HCT116 (cell line): ENCODE measurements around the gene TASP1. TPM values are rescaled to one million over a fixed set of nuclear protein-coding genes. Genes with fewer than 3 reads are reported as not detected.

Experiments
- ATAC-seq: fragments of 200-7000 bp; cut with Tn5 transposase; 2 replicates; pipeline ENCODE4 v1.9.1; 2020; ENCODE audit warnings: mild to moderate bottlenecking, moderate library complexity
- BruUV-seq: library from RNA; stranded (reverse); fragments of 400-500 nt; replicated peaks from 2 replicates; lab custom pipeline; 2021; lab: Mats Ljungman, UMichigan
- CTCF ChIA-PET: fragments of 300-600 bp; sonication (Branson Sonifier 250); formaldehyde crosslinking; loops from one replicate; lab custom pipeline; 2021; ENCODE audit warnings: antibody characterized with exemption; lab: Charles Lee
- POLR2A ChIA-PET: fragments of 300-600, 350-600 bp; sonication (Branson Sonifier 250); formaldehyde crosslinking; loops from one replicate; lab custom pipeline; 2021; ENCODE audit warnings: antibody characterized with exemption; lab: Charles Lee
- RAD21 ChIA-PET, 2 experiments: fragments of 300-600 bp; sonication (Branson Sonifier 250); formaldehyde crosslinking; loops; one replicate each; lab custom pipeline; 2023; ENCODE audit warnings: low total read pairs in 2 of 2; ENCODE audit not compliant: uncharacterized antibody in 2 of 2, unreplicated experiment in 2 of 2, low non-redundant PET in 1 of 2; lab: Charles Lee
- DNase-seq: peaks from one replicate; pipeline ENCODE4 v3.0.0-alpha.2; 2010; ENCODE audit warnings: low read depth, low spot score
- H2AFZ ChIP-seq: fragments of 200-600 bp; shearing (Covaris generic), sonication (generic); 2 replicates; pipeline ENCODE4 v1.6.1; 2017; ENCODE audit warnings: low read depth, mixed run types, mixed read lengths, antibody characterized with exemption, low read length; ENCODE audit not compliant: poor library complexity, severe bottlenecking
- H3K27ac ChIP-seq: 2 replicates; pipeline ENCODE4 v1.5.1; 2012; ENCODE audit warnings: low read depth, low read length
- H3K27me3 ChIP-seq: fragments of 200-600 bp; sonication (generic); 2 replicates; pipeline ENCODE4 v1.6.1; 2016; ENCODE audit warnings: mixed run types, low read length, mixed read lengths; ENCODE audit not compliant: insufficient read depth
- H3K36me3 ChIP-seq, 2 experiments: fragments of 200-500 bp in 1 of 2; fragments of 200-600 bp in 1 of 2; sonication (Bioruptor generic) in 1 of 2; sonication (generic) in 1 of 2; 2 replicates each; pipeline versions ENCODE4 v1.5.1 to v1.6.1; 2014 to 2016; ENCODE audit warnings: low read length in 2 of 2, inconsistent platforms in 1 of 2, mixed read lengths in 1 of 2, mixed run types in 1 of 2; ENCODE audit not compliant: insufficient read depth in 2 of 2, control insufficient read depth in 1 of 2
- H3K4me1 ChIP-seq, 2 experiments: fragments of 200-600 bp in 1 of 2; sonication (generic) in 1 of 2; 2 replicates each; pipeline versions ENCODE4 v1.5.1 to v1.6.1; 2012 to 2017; ENCODE audit warnings: low read length in 2 of 2, inconsistent platforms in 1 of 2, mild to moderate bottlenecking in 1 of 2, mixed read lengths in 1 of 2, mixed run types in 1 of 2, moderate library complexity in 1 of 2; ENCODE audit not compliant: insufficient read depth in 2 of 2, control insufficient read depth in 1 of 2
- H3K4me2 ChIP-seq: fragments of 200-600 bp; sonication (generic); 2 replicates; pipeline ENCODE4 v1.6.1; 2017; ENCODE audit warnings: mixed run types, low read length, mixed read lengths
- H3K4me3 ChIP-seq, 2 experiments: fragments of 200-600 bp in 1 of 2; sonication (generic) in 1 of 2; replicated peaks in 1 of 2; 2 replicates each; pipeline ENCODE4 v1.5.1; 2011 to 2016; ENCODE audit warnings: low read length in 2 of 2, control low read depth in 1 of 2, low read depth in 1 of 2, mild to moderate bottlenecking in 1 of 2, mixed read lengths in 1 of 2, mixed run types in 1 of 2
- H3K79me2 ChIP-seq: fragments of 200-600 bp; sonication (generic); 2 replicates; pipeline ENCODE4 v1.6.1; 2017; ENCODE audit warnings: mild to moderate bottlenecking, mixed run types, low read length, moderate library complexity, mixed read lengths; ENCODE audit not compliant: insufficient read depth
- H3K9ac ChIP-seq: fragments of 200-600 bp; sonication (generic); 2 replicates; pipeline ENCODE4 v1.6.1; 2016; ENCODE audit warnings: low read length, mixed read lengths
- H3K9me2 ChIP-seq: fragments of 200-600 bp; sonication (generic), shearing (Covaris generic); 2 replicates; pipeline ENCODE4 v1.6.1; 2017; ENCODE audit warnings: mixed run types, mild to moderate bottlenecking, moderate library complexity; ENCODE audit not compliant: insufficient read depth
- H3K9me3 ChIP-seq, 2 experiments: fragments of 200-500 bp in 1 of 2; fragments of 200-600 bp in 1 of 2; sonication (Bioruptor generic) in 1 of 2; sonication (generic) in 1 of 2; 2 replicates each; pipeline ENCODE4 v1.6.1; 2014 to 2017; ENCODE audit warnings: low read length in 2 of 2, mixed read lengths in 2 of 2, inconsistent platforms in 1 of 2, low read depth in 1 of 2, mild to moderate bottlenecking in 1 of 2, mixed run types in 1 of 2, moderate library complexity in 1 of 2; ENCODE audit not compliant: control insufficient read depth in 1 of 2, insufficient read depth in 1 of 2
- H4K20me1 ChIP-seq: fragments of 200-600 bp; sonication (generic), shearing (Covaris generic); 2 replicates; pipeline ENCODE4 v1.6.1; 2017; ENCODE audit warnings: mixed run types, mild to moderate bottlenecking, moderate library complexity; ENCODE audit not compliant: insufficient read depth
- ATF3 ChIP-seq: IDR thresholded peaks from 2 replicates; pipeline ENCODE4 v1.6.1; 2012
- CBX3 ChIP-seq: IDR thresholded peaks from 2 replicates; pipeline ENCODE4 v1.6.1; 2012; ENCODE audit warnings: low read depth
- CEBPB ChIP-seq: IDR thresholded peaks from 2 replicates; pipeline ENCODE4 v1.6.1; 2012; ENCODE audit warnings: low read depth
- CTCF ChIP-seq, 3 experiments: fragments of 200-600 bp in 1 of 3; sonication (generic) in 1 of 3; IDR thresholded peaks in 2 of 3; conservative IDR thresholded peaks in 1 of 3; 2 replicates each; pipeline ENCODE4 v1.5.1; 2012 to 2017; ENCODE audit warnings: low read depth in 2 of 3, low read length in 2 of 3, antibody characterized with exemption in 1 of 3, borderline replicate concordance in 1 of 3, control low read depth in 1 of 3, mild to moderate bottlenecking in 1 of 3, mixed read lengths in 1 of 3, mixed run types in 1 of 3, moderate library complexity in 1 of 3; ENCODE audit not compliant: insufficient read depth in 1 of 3
- ELF1 ChIP-seq: IDR thresholded peaks from 2 replicates; pipeline ENCODE4 v1.6.1; 2012; ENCODE audit warnings: low read depth, borderline replicate concordance
- EZH2phosphoT487 ChIP-seq: fragments of 200-600 bp; IDR thresholded peaks from 2 replicates; pipeline ENCODE4 v1.6.1; 2018; ENCODE audit warnings: antibody characterized with exemption, borderline replicate concordance
- JUND ChIP-seq: IDR thresholded peaks from 2 replicates; pipeline ENCODE4 v1.6.1; 2012
- POLR2A ChIP-seq: IDR thresholded peaks from 2 replicates; pipeline ENCODE4 v1.7.0; 2011; ENCODE audit warnings: borderline replicate concordance; ENCODE audit not compliant: insufficient read depth, insufficient read length; ENCODE audit errors: extremely low read depth
- POLR2AphosphoS5 ChIP-seq: IDR thresholded peaks from 2 replicates; pipeline ENCODE4 v1.6.1; 2011; ENCODE audit warnings: mild to moderate bottlenecking, low read depth, low read length, moderate library complexity
- SIN3A ChIP-seq: IDR thresholded peaks from 2 replicates; pipeline ENCODE4 v1.6.1; 2012; ENCODE audit warnings: low read depth
- SRF ChIP-seq: IDR thresholded peaks from 2 replicates; pipeline ENCODE4 v1.6.1; 2012; ENCODE audit warnings: low read depth
- YY1 ChIP-seq: IDR thresholded peaks from 2 replicates; pipeline ENCODE4 v1.6.1; 2011; ENCODE audit warnings: low read length, low read depth, moderate library complexity, mild to moderate bottlenecking; ENCODE audit not compliant: insufficient replicate concordance; ENCODE audit errors: extremely low read depth
- ZBTB33 ChIP-seq: IDR thresholded peaks from 2 replicates; pipeline ENCODE4 v1.6.1; 2011; ENCODE audit warnings: mild to moderate bottlenecking, low read length, moderate library complexity; ENCODE audit not compliant: insufficient replicate concordance; ENCODE audit errors: extremely low read depth
- ZFX ChIP-seq: fragments of 450-650 bp; IDR thresholded peaks from 2 replicates; pipeline ENCODE4 v1.6.1; 2017
- intact Hi-C: fragments of 100-400 bp; cut with micrococcal nuclease; formaldehyde crosslinking; loops from 2 replicates; pipeline ENCODE4 v1.10.0; 2022
- total RNA-seq: library from RNA; stranded (reverse); gene quantifications from one replicate; pipeline ENCODE4 v1.2.1, GENCODE V29; 2021; ENCODE audit not compliant: unreplicated experiment

The TASP1 gene
- total RNA-seq, 1 experiment from 2014 or later = 19.1 TPM

GRCh38 chr20:13447385-13448180 is 191.1 kb downstream of the TASP1 start:
- no peaks in the 10 kb centered on the region for H3K36me3 ChIP-seq
- H3K9me2 ChIP-seq = no peaks in the 10 kb centered on the region
- no peaks in the 10 kb centered on the region for H3K4me1 ChIP-seq
- H3K79me2 ChIP-seq = no peaks in the 10 kb centered on the region
- TF ChIP-seq EZH2phosphoT487 (no peak), ZFX (no peak), ZBTB33 (no peak), JUND (no peak), YY1 (no peak), POLR2AphosphoS5 (no peak), CBX3 (no peak), SRF (no peak), CTCF (IDR thresholded peaks at IDR 0.05 in 2 of 3, conservative IDR thresholded peaks at IDR 0.05 in 1 of 3; ENCODE audit: borderline replicate concordance in 1 of 3, insufficient read depth in 1 of 3, low read depth in 2 of 3, low read length in 2 of 3) (no peak), CEBPB (no peak), ATF3 (no peak), SIN3A (no peak), ELF1 (no peak), POLR2A (no peak)
- TF ChIP-seq, all 23 proteins: peak for 0
- intact Hi-C loops = no loop called here
- no peak overlapping the region for H3K4me3 ChIP-seq
- H3K27ac ChIP-seq = no peak overlapping the region
- no peaks in the 10 kb centered on the region for H3K27me3 ChIP-seq
- ChIA-PET POLR2A (no interaction called here), RAD21 (no interaction called here), CTCF (no interaction called here)
- H3K9ac ChIP-seq = no peak overlapping the region
- H3K4me2 ChIP-seq = no peak overlapping the region
- no peak overlapping the region for H2AFZ ChIP-seq
- DNase-seq = no peak
- no peaks in the 10 kb centered on the region for H3K9me3 ChIP-seq
- H4K20me1 ChIP-seq = no peaks in the 10 kb centered on the region
- no peak for ATAC-seq
- no TSS peak for BruUV-seq
